HepG2 (cell line): Measurements from ENCODE around the gene CISD3. TPM values are rescaled to one million over a fixed set of nuclear protein-coding genes. Genes with fewer than 3 reads are reported as not detected.

ENCODE experiments used
- ATAC-seq: fragments of 200-7000 bp; cut with Tn5 transposase; 3 replicates; pipeline ENCODE4 v1.9.1; 2020; ENCODE audit warnings: mild to moderate bottlenecking, moderate library complexity
- BruUV-seq: library from RNA; stranded (reverse); fragments of 400-500 nt; replicated peaks from 2 replicates; lab custom pipeline; 2021; lab: Mats Ljungman, UMichigan
- CTCF ChIA-PET: fragments of 300-600 bp; formaldehyde crosslinking; extraction: SDS; loops from one replicate; lab custom pipeline; 2021; ENCODE audit warnings: low total read pairs, inconsistent platforms, low intra/inter-chr PET ratio; lab: Yijun Ruan, JAX
- POLR2A ChIA-PET: fragments of 350-600 bp; sonication (Branson Sonifier 250); formaldehyde crosslinking; loops from one replicate; lab custom pipeline; 2020; ENCODE audit warnings: antibody characterized with exemption, inconsistent platforms; lab: Yijun Ruan, JAX
- DNase-seq: peaks from one replicate; pipeline ENCODE4 v3.0.0-alpha.2; 2015; ENCODE audit warnings: low spot score
- FAIRE-seq: peaks from 3 replicates; lab custom pipeline; 2011; peaks lifted over from hg19 to GRCh38; lab: Jason Lieb, UNC
- H2AFZ ChIP-seq: one replicate; pipeline ENCODE4 v1.6.1; 2011; ENCODE audit warnings: low read length, inconsistent platforms
- H3K27ac ChIP-seq: fragments of 300-600 bp; 3 replicates; pipeline ENCODE4 v1.8.0; 2011; ENCODE audit warnings: mixed run types, mild to moderate bottlenecking, mixed read lengths, low read length, inconsistent platforms; ENCODE audit not compliant: insufficient read depth; ENCODE audit errors: extremely low read length
- H3K27me3 ChIP-seq, 2 experiments: fragments of 200-600 bp in 1 of 2; 2 replicates in 1 of 2; 3 replicates in 1 of 2; pipeline versions ENCODE4 v1.6.0 to v1.8.0; 2011; ENCODE audit warnings: low read length in 2 of 2, mild to moderate bottlenecking in 2 of 2, moderate library complexity in 2 of 2, inconsistent platforms in 1 of 2; ENCODE audit not compliant: insufficient read depth in 2 of 2, control insufficient read depth in 1 of 2
- H3K36me3 ChIP-seq, 2 experiments: fragments of 200-600 bp in 1 of 2; replicated peaks in 1 of 2; 2 replicates in 1 of 2; 3 replicates in 1 of 2; pipeline versions ENCODE4 v1.5.1 to v1.8.0; 2011; ENCODE audit warnings: low read length in 2 of 2, inconsistent platforms in 1 of 2; ENCODE audit not compliant: insufficient read depth in 2 of 2, control insufficient read depth in 1 of 2
- H3K4me1 ChIP-seq: 2 replicates; pipeline ENCODE4 v1.5.1; 2012; ENCODE audit warnings: low read length, inconsistent platforms; ENCODE audit not compliant: insufficient read depth
- H3K4me2 ChIP-seq: 2 replicates; pipeline ENCODE4 v1.6.0; 2011; ENCODE audit warnings: low read depth, low read length, inconsistent platforms
- H3K4me3 ChIP-seq, 3 experiments: fragments of 200-600 bp in 1 of 3; sonication (generic), shearing (Covaris generic) in 1 of 3; replicated peaks in 1 of 3; 2 replicates each; pipeline ENCODE4 v1.5.1; 2011 to 2016; ENCODE audit warnings: low read length in 3 of 3, inconsistent platforms in 2 of 3, low read depth in 2 of 3, mild to moderate bottlenecking in 2 of 3, control low read depth in 1 of 3, mixed read lengths in 1 of 3; ENCODE audit not compliant: insufficient read depth in 1 of 3
- H3K79me2 ChIP-seq: one replicate; pipeline ENCODE4 v1.6.1; 2011; ENCODE audit warnings: low read length, inconsistent platforms; ENCODE audit not compliant: insufficient read depth
- H3K9ac ChIP-seq: 2 replicates; pipeline ENCODE4 v1.6.0; 2011; ENCODE audit warnings: mild to moderate bottlenecking, low read depth, low read length, inconsistent platforms; ENCODE audit not compliant: insufficient read depth
- H3K9me3 ChIP-seq: 2 replicates; pipeline ENCODE4 v1.5.1; 2012; ENCODE audit warnings: mild to moderate bottlenecking, low read length
- H4K20me1 ChIP-seq: 2 replicates; pipeline ENCODE4 v1.6.0; 2011; ENCODE audit warnings: inconsistent platforms, mild to moderate bottlenecking, low read length, moderate library complexity; ENCODE audit not compliant: insufficient read depth
- ARNT ChIP-seq: fragments of 450-650 bp; IDR thresholded peaks from 2 replicates; pipeline ENCODE4 v1.6.1; 2017
- BRF2 ChIP-seq: sonication (generic); formaldehyde crosslinking; IDR thresholded peaks from 2 replicates; pipeline ENCODE4 v1.8.1; 2022; ENCODE audit warnings: mild to moderate bottlenecking, missing genetic modification reagents
- FOXO1 ChIP-seq: sonication (generic); formaldehyde crosslinking; IDR thresholded peaks from 2 replicates; pipeline ENCODE4 v1.4.0; 2020; ENCODE audit warnings: missing genetic modification reagents
- HNRNPH1 ChIP-seq: fragments of 200-400 bp; formaldehyde crosslinking; optimal IDR thresholded peaks from 2 replicates; pipeline ENCODE3; 2017; ENCODE audit warnings: mild to moderate bottlenecking, low read depth, low read length
- HOXA5 ChIP-seq: sonication (generic); formaldehyde crosslinking; IDR thresholded peaks from 2 replicates; pipeline ENCODE4 v1.4.0; 2020; ENCODE audit warnings: missing genetic modification reagents
- IKZF1 ChIP-seq: fragments of 450-650 bp; IDR thresholded peaks from 2 replicates; pipeline ENCODE4 v1.7.1; 2016
- MED8 ChIP-seq: sonication (generic); formaldehyde crosslinking; IDR thresholded peaks from 2 replicates; pipeline ENCODE4 v1.8.1; 2023; ENCODE audit warnings: mild to moderate bottlenecking, missing genetic modification reagents; ENCODE audit not compliant: insufficient replicate concordance
- NCOR1 ChIP-seq: fragments of 200-600 bp; sonication (generic); IDR thresholded peaks from 2 replicates; pipeline ENCODE4 v1.7.0; 2017; ENCODE audit warnings: antibody characterized with exemption, low read length, borderline replicate concordance
- NR0B2 ChIP-seq: sonication (generic); formaldehyde crosslinking; IDR thresholded peaks from 2 replicates; pipeline ENCODE4 v1.4.0; 2020; ENCODE audit warnings: mild to moderate bottlenecking, missing genetic modification reagents
- SIN3B ChIP-seq: fragments of 150-350 bp; IDR thresholded peaks from 2 replicates; pipeline ENCODE4 v1.6.1; 2014; ENCODE audit warnings: low read length
- SMAD1 ChIP-seq: sonication (generic); formaldehyde crosslinking; IDR thresholded peaks from 2 replicates; pipeline ENCODE4 v1.4.0; 2020; ENCODE audit warnings: missing genetic modification reagents, low read depth, mild to moderate bottlenecking, borderline replicate concordance
- TBX2 ChIP-seq: sonication (generic); formaldehyde crosslinking; IDR thresholded peaks from 2 replicates; pipeline ENCODE4 v1.5.0; 2020; ENCODE audit warnings: missing genetic modification reagents, mild to moderate bottlenecking, borderline replicate concordance
- ZBTB33 ChIP-seq: sonication (generic); formaldehyde crosslinking; IDR thresholded peaks from 2 replicates; pipeline ENCODE4 v1.4.0; 2020; ENCODE audit warnings: missing genetic modification reagents
- ZFAT ChIP-seq: sonication (generic); formaldehyde crosslinking; conservative IDR thresholded peaks from 2 replicates; pipeline ENCODE4 v1.8.1; 2023; ENCODE audit warnings: missing genetic modification reagents, inconsistent platforms
- ZNF354B ChIP-seq: sonication (generic); formaldehyde crosslinking; IDR thresholded peaks from 2 replicates; pipeline ENCODE4 v1.8.0; 2022; ENCODE audit warnings: mild to moderate bottlenecking, missing genetic modification reagents
- ZNF644 ChIP-seq: IDR thresholded peaks from 2 replicates; pipeline ENCODE4 v1.6.1; 2016; ENCODE audit warnings: low read depth
- ZNF709 ChIP-seq: sonication (generic); formaldehyde crosslinking; IDR thresholded peaks from 2 replicates; pipeline ENCODE4 v1.5.0; 2020; ENCODE audit warnings: mild to moderate bottlenecking, missing genetic modification reagents
- ZNF761 ChIP-seq: sonication (generic); formaldehyde crosslinking; conservative IDR thresholded peaks from 2 replicates; pipeline ENCODE4 v1.4.0; 2020; ENCODE audit warnings: mild to moderate bottlenecking, missing genetic modification reagents
- ZNF781 ChIP-seq: sonication (generic); formaldehyde crosslinking; IDR thresholded peaks from 2 replicates; pipeline ENCODE4 v1.5.1; 2020; ENCODE audit warnings: borderline replicate concordance, mild to moderate bottlenecking, missing genetic modification reagents; ENCODE audit errors: not compliant biosample characterization
- WGBS: methylation state at CpG from one replicate; pipeline ENCODE4 v1.1.6; 2017; ENCODE audit warnings: low lambda C conversion rate; 5-methylcytosine and 5-hydroxymethylcytosine counted together
- in situ Hi-C: cut with HindIII; loops from 2 replicates; pipeline ENCODE4 v1.10.0; 2017; ENCODE audit warnings: low pct_unique_long_range_greater_than_20kb; ENCODE audit not compliant: extremely low pct_ligation_motif_present
- intact Hi-C: fragments of 100-400 bp; cut with micrococcal nuclease; formaldehyde crosslinking; loops from one replicate; pipeline ENCODE4 v1.10.0; 2022; ENCODE audit not compliant: unreplicated experiment
- polyA plus RNA-seq, 8 experiments: library from polyadenylated mRNA; depleted of rRNA in 3 of 8; stranded (reverse) in 7 of 8; unstranded in 1 of 8; fragments of >200 nt; fragmentation: Illumina TruSeq in 4 of 8; extraction: Trizol in 4 of 8; gene quantifications; 2 replicates each; pipeline versions ENCODE4 v1.2.1 to v1.2.3, GENCODE V29; 2011 to 2016; ENCODE audit warnings: low read depth in 4 of 8, missing spikeins in 1 of 8, mixed read lengths in 1 of 8; ENCODE audit not compliant: insufficient read depth in 1 of 8
- total RNA-seq, 5 experiments: library from RNA; depleted of rRNA; stranded (reverse); fragments of >200 nt; fragmentation: Illumina TruSeq; extraction: Trizol; gene quantifications; 2 replicates each; pipeline ENCODE4 v1.2.3, GENCODE V29; 2016; ENCODE audit warnings: low read depth in 1 of 5

CISD3 gene
- total and polyA plus RNA-seq, 2 of the 13 experiments (the other 11 are each of a cell fraction or from before 2014, with no cell fraction given) = 30.0 to 34.1 TPM

- TF ChIP-seq ZBTB33 (CRISPR knock-in tag) (peak; percentile 59; the same call in 1 of the 2 replicates), FOXO1 (CRISPR knock-in tag) (no peak), TBX2 (CRISPR knock-in tag) (no peak), BRF2 (CRISPR knock-in tag) (0 out of 2 replicates have a peak, but pooled peaks have one; percentile 4)
Measured at GRCh38 chr17:38766341-38766740, 36.2 kb downstream of the CISD3 start (continued).

GRCh38 chr17:38768417-38768816, 38.3 kb downstream of the CISD3 start:
- FAIRE-seq (no peak), ATAC-seq (no peak), DNase-seq (no peak)
- intact Hi-C loops (no loop called here), in situ Hi-C loops (loop anchor here (25.0 kb wide), 1 partner anchor 394 kb away; the partner anchor contains the start of genes ARL5C and PLXDC1)
- ChIA-PET POLR2A (interaction anchor here (1.2 kb wide), 1 partner anchor 16 kb away, joined by 3 read pairs; the partner anchor contains the start of gene PSMB3), CTCF (no interaction called here)
- Histone ChIP-seq H3K27me3 (no peaks in the 10 kb centered on the region), H3K9me3 (no peaks in the 10 kb centered on the region), H3K4me2 (no peak overlapping the region), H3K9ac (no peak overlapping the region), H3K27ac (no peak overlapping the region), H3K36me3 (peaks cover 60 to 94% of the 10 kb centered on the region in 2 experiments), H3K4me3 (no peak overlapping the region), H4K20me1 (no peaks in the 10 kb centered on the region), H2AFZ (no peak overlapping the region), H3K4me1 (no peaks in the 10 kb centered on the region), H3K79me2 (no peaks in the 10 kb centered on the region)
- WGBS = 96% methylated on average over 6 of the region's 6 CpGs
- TF ChIP-seq ZNF354B (CRISPR knock-in tag) (no peak), NCOR1 (no peak), HNRNPH1 (no peak), HOXA5 (no peak), ZNF709 (CRISPR knock-in tag) (no peak), ZNF644 (CRISPR knock-in tag) (no peak), MED8 (CRISPR knock-in tag) (no peak), SMAD1 (CRISPR knock-in tag) (no peak), SIN3B (no peak), ZFAT (CRISPR knock-in tag) (no peak), ARNT (no peak), ZNF781 (CRISPR knock-in tag) (no peak), NR0B2 (no peak), ZNF761 (CRISPR knock-in tag) (no peak), IKZF1 (no peak)
- BruUV-seq = no TSS peak
